Nucleus accumbens (tissue), 56 donors: ENCODE measurements around the gene LRMDA.
"Not testable (repeated sequence)": the region's sequence is repeated elsewhere in the genome, so short reads cannot be mapped to it uniquely, and the experiment has no call there.

Source experiments
- DNase-seq, 56 donors: peaks; one replicate each; lab custom pipeline; 2025; lab: John Stamatoyannopoulos, UW

The LRMDA gene

GRCh38 chr10:75753621-75754020, 322.2 kb downstream of the LRMDA start:
- no peak for DNase-seq

- DNase-seq, result no peak
Observed at GRCh38 chr10:75754096-75754831, 322.8 kb downstream of the LRMDA start.

- DNase-seq, result no peak
Observed at GRCh38 chr10:75755528-75755927, 324.1 kb downstream of the LRMDA start.

GRCh38 chr10:75761289-75761688, 329.9 kb downstream of the LRMDA start:
- DNase-seq, result no peak

GRCh38 chr10:75762431-75762802, 331.0 kb downstream of the LRMDA start:
- DNase-seq, result no peak

- no peak for DNase-seq
Observed at GRCh38 chr10:75763652-75764051, 332.2 kb downstream of the LRMDA start.

- no peak for DNase-seq
Observed at GRCh38 chr10:75764974-75765788, 333.8 kb downstream of the LRMDA start.

- DNase-seq, result no peak
Observed at GRCh38 chr10:75765789-75766096, 334.3 kb downstream of the LRMDA start.

GRCh38 chr10:75766106-75766505, 334.7 kb downstream of the LRMDA start:
- DNase-seq, result no peak

- DNase-seq, result not testable (repeated sequence)
Observed at GRCh38 chr10:75766752-75767151, 335.3 kb downstream of the LRMDA start.

GRCh38 chr10:75770626-75771081, 339.2 kb downstream of the LRMDA start:
- DNase-seq, result no peak

GRCh38 chr10:75771606-75772005, 340.2 kb downstream of the LRMDA start:
- no peak for DNase-seq

GRCh38 chr10:75772153-75772887, 340.9 kb downstream of the LRMDA start:
- no peak for DNase-seq

GRCh38 chr10:75773231-75773780, 341.9 kb downstream of the LRMDA start:
- no peak for DNase-seq

GRCh38 chr10:75773813-75774782, 342.7 kb downstream of the LRMDA start:
- no peak for DNase-seq

GRCh38 chr10:75774783-75775490, 343.5 kb downstream of the LRMDA start:
- no peak for DNase-seq

- no peak for DNase-seq
Observed at GRCh38 chr10:75776738-75777504, 345.5 kb downstream of the LRMDA start.

GRCh38 chr10:75778665-75779064, 347.2 kb downstream of the LRMDA start:
- no peak for DNase-seq
